SK-N-SH treated with all-trans-retinoic acid at 6 μM for 48 hours (cell line): Measurements from ENCODE around the gene OTOA.

ENCODE experiments used
- ESRRG ChIP-seq: fragments of 250-450 bp; sonication (Bioruptor Pico); IDR thresholded peaks from 2 replicates; pipeline ENCODE4 v1.6.1; 2021; ENCODE audit warnings: mild to moderate bottlenecking
- ISL1 ChIP-seq: fragments of 250-450 bp; sonication (Bioruptor Pico); IDR thresholded peaks from 2 replicates; pipeline ENCODE4 v2.1.2; 2022; ENCODE audit warnings: mild to moderate bottlenecking, moderate library complexity
- RARB ChIP-seq: fragments of 250-450 bp; sonication (Bioruptor Pico); IDR thresholded peaks from 2 replicates; pipeline ENCODE4 v1.8.0; 2021; ENCODE audit warnings: mild to moderate bottlenecking, moderate library complexity
- ZNF565 ChIP-seq: fragments of 450-650 bp; formaldehyde crosslinking; conservative IDR thresholded peaks from 2 replicates; pipeline ENCODE4 v1.5.0; 2020; ENCODE audit warnings: low read depth, mild to moderate bottlenecking, moderate library complexity

GRCh38 chr16:21646721-21647561 is 16.8 kb upstream of the OTOA start:
- TF ChIP-seq ZNF565 (CRISPR knock-in tag) = no peak
- TF ChIP-seq ISL1 (CRISPR knock-in tag) = no peak
- TF ChIP-seq RARB (CRISPR knock-in tag) = no peak
- no peak for TF ChIP-seq ESRRG (CRISPR knock-in tag)
